Neural cell (in vitro differentiated cells): ENCODE measurements around the gene TCP11. TPM values are rescaled to one million over a fixed set of nuclear protein-coding genes. Genes with fewer than 3 reads are reported as not detected.

Experiments
- H2AFZ ChIP-seq: fragments of 200-600, 300-800 bp; sonication (generic), shearing (Covaris generic); 2 replicates; pipeline ENCODE4 v1.6.0; 2014; ENCODE audit warnings: low read depth, mild to moderate bottlenecking, antibody characterized with exemption, low read length, moderate library complexity
- H3F3A ChIP-seq: fragments of 200-600 bp; shearing (Covaris generic); 2 replicates; pipeline ENCODE4 v1.6.1; 2016; ENCODE audit warnings: mild to moderate bottlenecking, moderate library complexity, mixed read lengths, antibody characterized with exemption, low read length; ENCODE audit not compliant: insufficient read depth, poor library complexity, severe bottlenecking
- H3K27ac ChIP-seq: fragments of 200-600, 300-800 bp; sonication (generic), shearing (Covaris generic); 2 replicates; pipeline ENCODE4 v1.5.1; 2014; ENCODE audit warnings: mild to moderate bottlenecking, low read length, moderate library complexity
- H3K27me3 ChIP-seq: fragments of 300-800, 200-600 bp; sonication (generic), shearing (Covaris generic); 2 replicates; pipeline ENCODE4 v1.6.0; 2014; ENCODE audit warnings: mild to moderate bottlenecking, low read depth, low read length, moderate library complexity; ENCODE audit not compliant: insufficient read depth
- H3K36me3 ChIP-seq: fragments of 300-800, 200-600 bp; sonication (generic), shearing (Covaris generic); 2 replicates; pipeline ENCODE4 v1.5.1; 2014; ENCODE audit warnings: mild to moderate bottlenecking, antibody characterized with exemption, low read length, moderate library complexity; ENCODE audit not compliant: insufficient read depth
- H3K4me2 ChIP-seq: fragments of 300-800, 200-600 bp; sonication (generic), shearing (Covaris generic); 2 replicates; pipeline ENCODE4 v1.6.0; 2014; ENCODE audit warnings: mild to moderate bottlenecking, low read length
- H3K4me3 ChIP-seq: fragments of 300-800, 200-600 bp; sonication (generic), shearing (Covaris generic); 2 replicates; pipeline ENCODE4 v1.5.1; 2014; ENCODE audit warnings: mild to moderate bottlenecking, low read length, moderate library complexity
- H3K79me2 ChIP-seq: fragments of 200-600 bp; shearing (Covaris generic); replicated peaks from 2 replicates; pipeline ENCODE4 v1.6.0; 2014; ENCODE audit warnings: mild to moderate bottlenecking, low read length, moderate library complexity; ENCODE audit not compliant: insufficient read depth
- H3K9ac ChIP-seq: fragments of 300-800, 200-600 bp; sonication (generic), shearing (Covaris generic); 2 replicates; pipeline ENCODE4 v1.6.1; 2016; ENCODE audit warnings: mild to moderate bottlenecking, low read length, mixed read lengths
- H3K9me2 ChIP-seq: fragments of 200-600 bp; shearing (Covaris generic); 2 replicates; pipeline ENCODE4 v1.6.1; 2016; ENCODE audit warnings: mild to moderate bottlenecking, low read length, mixed read lengths; ENCODE audit not compliant: insufficient read depth
- H3K9me3 ChIP-seq: fragments of 200-600, 300-800 bp; sonication (generic), shearing (Covaris generic); 2 replicates; pipeline ENCODE4 v1.6.1; 2016; ENCODE audit warnings: mild to moderate bottlenecking, mixed run types, low read length, moderate library complexity, mixed read lengths
- H4K20me1 ChIP-seq: fragments of 200-600 bp; shearing (Covaris generic); 2 replicates; pipeline ENCODE4 v1.6.1; 2016; ENCODE audit warnings: mild to moderate bottlenecking, mixed run types; ENCODE audit not compliant: insufficient read depth
- CTCF ChIP-seq: fragments of 450-650 bp; IDR thresholded peaks from 2 replicates; pipeline ENCODE4 v1.5.1; 2014; ENCODE audit warnings: antibody characterized with exemption, mild to moderate bottlenecking, moderate library complexity; ENCODE audit not compliant: poor library complexity, severe bottlenecking
- EP300 ChIP-seq: fragments of 450-650 bp; conservative IDR thresholded peaks from 2 replicates; pipeline ENCODE4 v1.6.1; 2014; ENCODE audit warnings: antibody characterized with exemption, mild to moderate bottlenecking, moderate library complexity; ENCODE audit not compliant: poor library complexity, severe bottlenecking
- EZH2 ChIP-seq: fragments of 200-600, 300-800 bp; shearing (Covaris generic), sonication (generic); IDR thresholded peaks from 2 replicates; pipeline ENCODE4 v1.6.1; 2014; ENCODE audit warnings: antibody characterized with exemption, low read length, borderline replicate concordance, mild to moderate bottlenecking; ENCODE audit not compliant: insufficient read depth, poor library complexity, severe bottlenecking
- MXI1 ChIP-seq: fragments of 450-650 bp; conservative IDR thresholded peaks from 2 replicates; pipeline ENCODE4 v1.6.1; 2014; ENCODE audit warnings: antibody characterized with exemption, mild to moderate bottlenecking; ENCODE audit not compliant: poor library complexity, severe bottlenecking
- POLR2AphosphoS5 ChIP-seq: IDR thresholded peaks from 2 replicates; pipeline ENCODE4 v1.6.1; 2012
- RAD21 ChIP-seq: fragments of 450-650 bp; conservative IDR thresholded peaks from 2 replicates; pipeline ENCODE4 v1.6.1; 2014; ENCODE audit warnings: antibody characterized with exemption, mild to moderate bottlenecking, moderate library complexity
- REST ChIP-seq: IDR thresholded peaks from 2 replicates; pipeline ENCODE4 v1.6.1; 2012; ENCODE audit warnings: borderline replicate concordance
- SMC3 ChIP-seq: fragments of 450-650 bp; conservative IDR thresholded peaks from 2 replicates; pipeline ENCODE4 v1.6.1; 2014; ENCODE audit warnings: antibody characterized with exemption, mild to moderate bottlenecking, moderate library complexity; ENCODE audit not compliant: poor library complexity
- TAF1 ChIP-seq: IDR thresholded peaks from 2 replicates; pipeline ENCODE4 v1.6.1; 2012; ENCODE audit warnings: low read depth
- polyA plus RNA-seq: library from polyadenylated mRNA; depleted of rRNA; stranded (reverse); fragments of >200 nt; gene quantifications from 2 replicates; pipeline ENCODE4 v1.2.3, GENCODE V29; 2014

Gene TCP11
- polyA plus RNA-seq, 1 donor from 2014 or later: not detected

DNA sequence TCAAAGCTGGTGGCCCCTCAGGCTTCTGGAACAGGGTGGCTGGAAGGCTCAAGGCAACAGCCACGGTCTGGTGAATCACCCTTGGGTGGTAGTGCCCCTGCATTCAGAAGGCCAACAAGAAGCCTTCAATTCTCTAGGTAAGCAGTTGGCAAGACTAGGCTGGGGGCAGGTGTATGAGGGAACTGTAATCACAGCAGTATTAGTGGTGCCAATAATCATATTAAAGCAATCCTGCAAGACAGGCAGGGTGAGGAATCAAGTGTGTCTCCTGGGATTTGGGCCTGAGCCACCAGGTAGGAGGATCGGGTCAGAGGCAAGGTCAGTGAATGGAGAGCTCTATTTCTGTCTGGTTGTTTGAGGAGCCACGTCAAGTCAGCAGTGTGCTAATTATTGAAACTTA is 47.7 kb upstream of the TCP11 start:
- TF ChIP-seq REST (no peak), RAD21 (no peak), EZH2 (no peak), POLR2AphosphoS5 (no peak), EP300 (no peak), CTCF (no peak), SMC3 (no peak), MXI1 (no peak), TAF1 (no peak)

GRCh38 chr6:35186571-35186970 is 45.4 kb upstream of the TCP11 start:
- TF ChIP-seq SMC3 (no peak), RAD21 (no peak), REST (no peak), EP300 (no peak), MXI1 (no peak), CTCF (no peak), POLR2AphosphoS5 (no peak), EZH2 (no peak), TAF1 (no peak)
- no peaks in the 10 kb centered on the region for H3K9me3 ChIP-seq
- no peaks in the 10 kb centered on the region for H3K36me3 ChIP-seq
- H3K4me3 ChIP-seq: no peak overlapping the region
- H3K27me3 ChIP-seq: no peaks in the 10 kb centered on the region
- no peaks in the 10 kb centered on the region for H3K79me2 ChIP-seq
- no peak overlapping the region for H3K4me2 ChIP-seq
- H3K9me2 ChIP-seq: no peaks in the 10 kb centered on the region
- no peak overlapping the region for H3K9ac ChIP-seq
- no peak overlapping the region for H3K27ac ChIP-seq
- H2AFZ ChIP-seq: no peak overlapping the region
- H3F3A ChIP-seq: no peaks in the 10 kb centered on the region
- no peaks in the 10 kb centered on the region for H4K20me1 ChIP-seq

More for the DNA sequence above, 47.7 kb upstream of the TCP11 start:
- Histone ChIP-seq H3K27me3 (no peaks in the 10 kb centered on the region), H3K36me3 (no peaks in the 10 kb centered on the region), H3K27ac (no peak overlapping the region), H3K79me2 (no peaks in the 10 kb centered on the region), H3K4me3 (no peak overlapping the region), H3K4me2 (no peak overlapping the region), H2AFZ (no peak overlapping the region), H3K9ac (no peak overlapping the region), H3F3A (no peaks in the 10 kb centered on the region), H3K9me3 (no peaks in the 10 kb centered on the region), H4K20me1 (no peaks in the 10 kb centered on the region), H3K9me2 (no peaks in the 10 kb centered on the region)
